GM12878 (cell line): Measurements from ENCODE around the gene FOXB2. TPM values are rescaled to one million over a fixed set of nuclear protein-coding genes. Genes with fewer than 3 reads are reported as not detected.

Experiments
- ATAC-seq: fragments of 200-7000 bp; cut with Tn5 transposase; 3 replicates; pipeline ENCODE4 v1.9.1; 2020; ENCODE audit warnings: mild to moderate bottlenecking, moderate library complexity
- BruUV-seq: library from RNA; stranded (reverse); fragments of 400-500 nt; replicated peaks from 2 replicates; lab custom pipeline; 2021; lab: Mats Ljungman, UMichigan
- CTCF ChIA-PET: fragments of 300-600 bp; sonication (Branson Sonifier 250); formaldehyde crosslinking; extraction: SDS; loops from one replicate; lab custom pipeline; 2021; ENCODE audit warnings: inconsistent platforms; lab: Yijun Ruan, JAX
- POLR2A ChIA-PET: fragments of 350-600 bp; formaldehyde crosslinking; extraction: SDS; loops from one replicate; lab custom pipeline; 2021; ENCODE audit warnings: inconsistent platforms; lab: Charles Lee
- RAD21 ChIA-PET: fragments of 300-600 bp; sonication (Branson Sonifier 250); formaldehyde crosslinking; loops from one replicate; lab custom pipeline; 2023; ENCODE audit warnings: antibody characterized with exemption; ENCODE audit not compliant: unreplicated experiment; lab: Charles Lee
- SMC1A ChIA-PET: fragments of 300-600 bp; sonication (Branson Sonifier 250); formaldehyde crosslinking; loops from one replicate; lab custom pipeline; 2023; ENCODE audit not compliant: unreplicated experiment, uncharacterized antibody; lab: Charles Lee
- DNase-seq: peaks from one replicate; pipeline ENCODE4 v3.0.0-alpha.2; 2011; ENCODE audit warnings: low read depth, low spot score
- FAIRE-seq: peaks from 3 replicates; lab custom pipeline; 2011; peaks lifted over from hg19 to GRCh38; lab: Jason Lieb, UNC
- H2AFZ ChIP-seq: 2 replicates; pipeline ENCODE4 v1.6.0; 2011; ENCODE audit warnings: low read depth, low read length, control low read depth; ENCODE audit not compliant: control insufficient read depth
- H3K27ac ChIP-seq: 2 replicates; pipeline ENCODE4 v1.5.1; 2011; ENCODE audit warnings: control low read depth; ENCODE audit not compliant: control insufficient read depth, insufficient read depth
- H3K27me3 ChIP-seq, 2 experiments: replicated peaks in 1 of 2; 2 replicates each; pipeline versions ENCODE4 v1.6.0 to v1.6.1; 2011; ENCODE audit warnings: low read length in 1 of 2; ENCODE audit not compliant: control insufficient read depth in 2 of 2, insufficient read depth in 2 of 2
- H3K36me3 ChIP-seq, 2 experiments: 2 replicates each; pipeline ENCODE4 v1.5.1; 2011; ENCODE audit warnings: low read length in 1 of 2; ENCODE audit not compliant: control insufficient read depth in 2 of 2, insufficient read depth in 2 of 2
- H3K4me1 ChIP-seq: 2 replicates; pipeline ENCODE4 v1.6.1; 2011; ENCODE audit warnings: mild to moderate bottlenecking, low read length, moderate library complexity, mixed read lengths; ENCODE audit not compliant: control insufficient read depth, insufficient read depth
- H3K4me2 ChIP-seq: 2 replicates; pipeline ENCODE4 v1.6.0; 2011; ENCODE audit warnings: control low read depth; ENCODE audit not compliant: control insufficient read depth, insufficient read depth
- H3K4me3 ChIP-seq: fragments of 200-600 bp; sonication (generic); 2 replicates; pipeline ENCODE4 v1.5.1; 2016
- H3K79me2 ChIP-seq: 2 replicates; pipeline ENCODE4 v1.6.0; 2011; ENCODE audit warnings: low read length; ENCODE audit not compliant: control insufficient read depth, insufficient read depth
- H3K9ac ChIP-seq: 2 replicates; pipeline ENCODE4 v1.8.0; 2011; ENCODE audit warnings: low read length, control low read depth, mixed read lengths; ENCODE audit not compliant: control insufficient read depth, insufficient read depth
- H3K9me3 ChIP-seq: replicated peaks from 3 replicates; pipeline ENCODE4 v1.5.1; 2011; ENCODE audit warnings: mild to moderate bottlenecking, low read length; ENCODE audit not compliant: control insufficient read depth, insufficient read depth
- H4K20me1 ChIP-seq: 2 replicates; pipeline ENCODE4 v1.6.0; 2011; ENCODE audit not compliant: control insufficient read depth, insufficient read depth
- BCL11A ChIP-seq: IDR thresholded peaks from 2 replicates; pipeline ENCODE4 v1.6.1; 2011; ENCODE audit warnings: low read depth, low read length
- EZH2 ChIP-seq: IDR thresholded peaks from 2 replicates; pipeline ENCODE4 v1.6.1; 2012; ENCODE audit warnings: low read depth, mild to moderate bottlenecking, control low read depth, inconsistent platforms, low read length, borderline replicate concordance; ENCODE audit not compliant: control insufficient read depth
- IKZF1 ChIP-seq: fragments of 450-650 bp; conservative IDR thresholded peaks from 2 replicates; pipeline ENCODE4 v1.6.1; 2017; ENCODE audit warnings: antibody characterized with exemption, mild to moderate bottlenecking
- RAD51 ChIP-seq: fragments of 450-650 bp; IDR thresholded peaks from 2 replicates; pipeline ENCODE4 v1.6.1; 2016; ENCODE audit warnings: moderate library complexity, mild to moderate bottlenecking, inconsistent platforms
- WGBS: methylation state at CpG from one replicate; pipeline ENCODE4 v1.1.6; 2016; ENCODE audit warnings: low lambda C conversion rate; ENCODE audit not compliant: insufficient replicate concordance, insufficient coverage; ENCODE audit errors: missing lambda C conversion rate; 5-methylcytosine and 5-hydroxymethylcytosine counted together
- in situ Hi-C: fragments of 300-500 bp; cut with MboI; formaldehyde crosslinking; loops from 9 replicates; pipeline ENCODE4 v1.14.3; 2018; ENCODE audit warnings: mixed read lengths
- intact Hi-C: fragments of 100-400 bp; cut with micrococcal nuclease; formaldehyde crosslinking; loops from one replicate; pipeline ENCODE4 v1.14.2; 2022; ENCODE audit not compliant: unreplicated experiment
- polyA plus RNA-seq, 11 experiments: library from polyadenylated mRNA; depleted of rRNA in 4 of 11; unstranded in 6 of 11; stranded (reverse) in 5 of 11; fragments of >200 nt; fragmentation: Nextera tagmentation in 4 of 11; fragmentation: Illumina TruSeq in 1 of 11; extraction: Ambion mirVana in 4 of 11; extraction: Trizol in 1 of 11; gene quantifications; 1 replicate in 1 of 11; 2 replicates in 10 of 11; pipeline versions ENCODE4 v1.2.1 to v1.2.3, GENCODE V29; 2011 to 2016; ENCODE audit warnings: inconsistent platforms in 2 of 11, missing spikeins in 2 of 11, low read depth in 1 of 11
- total RNA-seq, 4 experiments: library from RNA; depleted of rRNA in 3 of 4; stranded (reverse); fragments of >200 nt in 3 of 4; fragmentation: Illumina TruSeq in 1 of 4; extraction: Trizol in 1 of 4; gene quantifications; 2 replicates each; pipeline versions ENCODE4 v1.2.1 to v1.2.3, GENCODE V29; 2013 to 2021
- TF ChIP-seq, protein P1 (sequence below): IDR thresholded peaks from 2 replicates; pipeline ENCODE4 v1.6.1; 2012; ENCODE audit warnings: improper control_type of control experiment, low read depth, low read length; ENCODE audit not compliant: insufficient replicate concordance

FOXB2 gene
- total and polyA plus RNA-seq, 10 of the 15 experiments (the other 5 are each of a cell fraction or from before 2014, with no cell fraction given): not detected

DNA sequence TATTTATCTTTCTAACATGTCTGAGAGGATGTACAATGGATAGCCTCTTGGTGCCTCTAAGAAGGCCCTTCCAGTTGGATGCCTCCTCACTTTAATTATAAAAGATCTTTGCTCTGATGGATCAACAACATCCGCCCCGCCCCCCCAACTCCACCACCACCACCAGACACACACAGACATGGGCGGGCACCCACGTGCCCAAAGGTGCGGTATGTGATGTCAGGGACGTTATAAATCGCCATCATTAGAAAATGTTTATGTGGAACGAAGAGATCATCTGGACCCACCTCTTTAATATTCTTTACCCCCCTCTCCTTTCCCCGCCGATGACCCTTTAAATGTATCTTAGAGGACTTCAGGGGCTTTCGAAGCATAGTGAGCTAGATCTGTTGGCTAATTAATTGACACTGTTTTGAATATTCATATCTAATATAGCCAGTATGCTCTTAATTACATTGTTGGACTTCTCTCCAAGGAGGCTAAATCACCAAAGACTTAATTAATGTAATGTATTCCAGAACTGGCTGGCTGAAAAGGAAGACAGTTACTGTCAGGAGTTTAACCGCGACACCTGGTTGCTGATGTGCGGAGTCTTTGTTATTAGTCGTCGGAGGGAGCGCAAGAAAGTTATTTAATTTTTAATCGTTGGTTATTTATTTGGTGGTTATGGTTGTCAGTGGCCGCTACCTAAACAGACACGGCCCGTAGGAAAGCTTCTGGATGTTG, 6.1 kb upstream of the FOXB2 start (continued):
- TF ChIP-seq, protein P1, sequence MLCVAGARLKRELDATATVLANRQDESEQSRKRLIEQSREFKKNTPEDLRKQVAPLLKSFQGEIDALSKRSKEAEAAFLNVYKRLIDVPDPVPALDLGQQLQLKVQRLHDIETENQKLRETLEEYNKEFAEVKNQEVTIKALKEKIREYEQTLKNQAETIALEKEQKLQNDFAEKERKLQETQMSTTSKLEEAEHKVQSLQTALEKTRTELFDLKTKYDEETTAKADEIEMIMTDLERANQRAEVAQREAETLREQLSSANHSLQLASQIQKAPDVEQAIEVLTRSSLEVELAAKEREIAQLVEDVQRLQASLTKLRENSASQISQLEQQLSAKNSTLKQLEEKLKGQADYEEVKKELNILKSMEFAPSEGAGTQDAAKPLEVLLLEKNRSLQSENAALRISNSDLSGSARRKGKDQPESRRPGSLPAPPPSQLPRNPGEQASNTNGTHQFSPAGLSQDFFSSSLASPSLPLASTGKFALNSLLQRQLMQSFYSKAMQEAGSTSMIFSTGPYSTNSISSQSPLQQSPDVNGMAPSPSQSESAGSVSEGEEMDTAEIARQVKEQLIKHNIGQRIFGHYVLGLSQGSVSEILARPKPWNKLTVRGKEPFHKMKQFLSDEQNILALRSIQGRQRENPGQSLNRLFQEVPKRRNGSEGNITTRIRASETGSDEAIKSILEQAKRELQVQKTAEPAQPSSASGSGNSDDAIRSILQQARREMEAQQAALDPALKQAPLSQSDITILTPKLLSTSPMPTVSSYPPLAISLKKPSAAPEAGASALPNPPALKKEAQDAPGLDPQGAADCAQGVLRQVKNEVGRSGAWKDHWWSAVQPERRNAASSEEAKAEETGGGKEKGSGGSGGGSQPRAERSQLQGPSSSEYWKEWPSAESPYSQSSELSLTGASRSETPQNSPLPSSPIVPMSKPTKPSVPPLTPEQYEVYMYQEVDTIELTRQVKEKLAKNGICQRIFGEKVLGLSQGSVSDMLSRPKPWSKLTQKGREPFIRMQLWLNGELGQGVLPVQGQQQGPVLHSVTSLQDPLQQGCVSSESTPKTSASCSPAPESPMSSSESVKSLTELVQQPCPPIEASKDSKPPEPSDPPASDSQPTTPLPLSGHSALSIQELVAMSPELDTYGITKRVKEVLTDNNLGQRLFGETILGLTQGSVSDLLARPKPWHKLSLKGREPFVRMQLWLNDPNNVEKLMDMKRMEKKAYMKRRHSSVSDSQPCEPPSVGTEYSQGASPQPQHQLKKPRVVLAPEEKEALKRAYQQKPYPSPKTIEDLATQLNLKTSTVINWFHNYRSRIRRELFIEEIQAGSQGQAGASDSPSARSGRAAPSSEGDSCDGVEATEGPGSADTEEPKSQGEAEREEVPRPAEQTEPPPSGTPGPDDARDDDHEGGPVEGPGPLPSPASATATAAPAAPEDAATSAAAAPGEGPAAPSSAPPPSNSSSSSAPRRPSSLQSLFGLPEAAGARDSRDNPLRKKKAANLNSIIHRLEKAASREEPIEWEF: no peak
- TF ChIP-seq EZH2 (no peak), RAD51 (no peak), IKZF1 (no peak)
- TF ChIP-seq, all 136 proteins: peak for 0

DNA sequence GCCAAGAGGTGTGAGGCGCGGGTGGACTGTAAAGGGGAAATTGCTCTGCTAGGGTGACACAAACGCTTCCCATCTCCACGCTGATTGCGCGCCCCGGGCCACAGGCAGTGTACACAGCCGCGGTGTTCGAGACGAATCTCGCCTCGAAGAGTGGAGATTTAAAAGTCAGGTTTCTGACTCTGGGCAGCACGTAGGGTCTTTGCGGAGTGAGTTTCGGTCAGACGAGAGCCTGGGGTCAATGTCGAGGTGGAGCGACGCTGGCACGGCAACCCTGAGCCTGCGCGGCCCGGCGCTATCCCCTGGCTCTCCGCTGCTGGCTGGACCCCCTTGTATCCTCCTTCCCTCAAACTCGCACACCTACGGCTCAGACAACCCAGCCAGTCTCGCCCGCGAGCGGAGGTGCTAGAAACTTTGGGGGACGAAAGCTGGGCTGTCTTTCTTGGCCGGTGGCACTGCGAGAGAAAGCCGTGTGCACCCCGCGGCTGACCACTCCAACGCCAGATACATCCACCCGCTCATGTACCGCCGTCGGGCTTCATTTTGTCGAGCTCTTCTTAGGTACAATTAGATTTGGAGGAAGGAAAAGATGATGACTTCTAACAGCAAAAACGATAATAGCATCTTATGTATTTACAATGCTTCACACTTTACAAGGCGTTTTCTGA, 5.4 kb upstream of the FOXB2 start:
- intact Hi-C loops (no loop called here), in situ Hi-C loops (no loop called here)
- Histone ChIP-seq H3K4me2 (no peak overlapping the region), H2AFZ (no peak overlapping the region), H4K20me1 (no peaks in the 10 kb centered on the region), H3K79me2 (no peaks in the 10 kb centered on the region), H3K4me3 (no peak overlapping the region), H3K4me1 (no peaks in the 10 kb centered on the region), H3K27me3 (peaks cover 13 to 23% of the 10 kb centered on the region in 2 experiments), H3K9ac (no peak overlapping the region), H3K27ac (no peak overlapping the region), H3K9me3 (no peaks in the 10 kb centered on the region; the same call in 2 of the 3 replicates), H3K36me3 (no peaks in the 10 kb centered on the region)
- 45% methylated on average over 46 of the region's 46 CpGs for WGBS
- FAIRE-seq (no peak), DNase-seq (no peak), ATAC-seq (no peak)
- no TSS peak for BruUV-seq
- ChIA-PET SMC1A (no interaction called here), RAD21 (no interaction called here), POLR2A (no interaction called here), CTCF (interaction anchor here (0.6 to 1.4 kb wide), 2 partner anchors 202 to 219 kb away, joined by 3 to 4 read pairs; no protein-coding TSS in a partner anchor)
- TF ChIP-seq BCL11A: no peak
